Measurements from ENCODE around the gene RASL11B. TPM values are rescaled to one million over a fixed set of nuclear protein-coding genes. Genes with fewer than 3 reads are reported as not detected.

The RASL11B gene
- polyA plus RNA-seq, 1 donor (not counting 4 experiments of a cell fraction or from before 2014, with no cell fraction given) = 1.4 TPM

DNA sequence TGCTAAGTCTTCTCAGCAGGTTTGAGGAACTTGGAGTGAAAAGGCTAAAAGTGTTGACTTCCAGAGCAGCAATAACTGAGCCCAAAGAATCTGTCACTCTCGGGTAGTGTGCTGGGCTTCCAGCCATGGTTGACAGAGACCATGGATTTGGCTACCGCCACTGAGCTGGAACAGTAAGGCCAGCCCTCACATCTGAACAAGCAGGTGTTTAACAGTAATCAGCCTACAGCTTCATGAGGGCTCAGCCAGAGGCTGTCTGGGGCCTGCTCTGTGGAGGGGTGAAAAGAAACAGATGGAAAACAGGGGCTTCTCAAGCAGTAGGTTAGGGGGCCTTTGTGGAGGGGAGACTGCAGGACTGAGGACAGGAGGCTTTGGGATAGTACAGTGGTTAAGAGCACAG is 14.9 kb downstream of the RASL11B start:
- FAIRE-seq = no peak
- H3K79me2 ChIP-seq (ENCODE audit: control insufficient read depth, insufficient read depth, low read length) = no peaks in the 10 kb centered on the region

DNA sequence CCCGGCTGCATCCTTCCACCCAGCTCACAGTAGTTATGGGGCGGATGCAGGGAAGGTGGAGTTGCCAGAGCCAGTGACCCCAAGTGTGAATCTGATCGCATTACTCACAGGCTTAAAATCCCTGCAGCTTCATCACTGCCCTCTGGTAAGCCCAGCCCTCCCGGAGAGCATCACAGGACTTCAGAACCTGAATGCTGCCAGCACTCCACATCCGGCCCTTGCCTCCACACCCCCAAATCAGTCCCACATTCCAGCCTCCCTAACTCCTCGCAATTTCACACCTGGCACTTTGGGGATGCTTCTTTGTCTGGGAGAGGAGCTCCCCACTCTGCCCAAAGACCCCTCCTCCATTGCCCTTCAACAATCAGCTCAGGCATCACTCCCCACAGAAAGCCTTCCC is 15.6 kb downstream of the RASL11B start:
- Histone ChIP-seq H3K27me3 (ENCODE audit: control insufficient read depth, extremely low read depth, insufficient read depth, low read length) (no peaks in the 10 kb centered on the region), H3K36me3 (ENCODE audit: control insufficient read depth in 2 of 2, extremely low read depth in 1 of 2, insufficient read depth in 2 of 2, low read length in 2 of 2) (no peaks in the 10 kb centered on the region), H3K27ac (ENCODE audit: control insufficient read depth, insufficient read depth, low read length) (no peak overlapping the region), H3K9ac (ENCODE audit: control insufficient read depth, extremely low read depth, insufficient read depth, low read length) (no peak overlapping the region), H3K4me3 (ENCODE audit: control insufficient read depth in 2 of 3, extremely low read depth in 1 of 3, insufficient read depth in 2 of 3, low read depth in 1 of 3, low read length in 3 of 3) (no peak overlapping the region), H3K4me2 (ENCODE audit: control insufficient read depth, extremely low read depth, insufficient read depth, low read depth, low read length) (no peak overlapping the region), H2AFZ (ENCODE audit: control insufficient read depth, low read length) (no peak overlapping the region), H3K4me1 (ENCODE audit: control insufficient read depth, extremely low read depth, insufficient read depth, low read length) (no peaks in the 10 kb centered on the region), H4K20me1 (ENCODE audit: control insufficient read depth, extremely low read depth, insufficient read depth, low read length) (no peaks in the 10 kb centered on the region), H3K9me1 (ENCODE audit: control insufficient read depth, extremely low read depth, insufficient read depth, low read length) (no peaks in the 10 kb centered on the region), H3K79me2 (ENCODE audit: control insufficient read depth, insufficient read depth, low read length) (no peaks in the 10 kb centered on the region), H3K9me3 (ENCODE audit: control insufficient read depth, low read depth, low read length) (no peaks in the 10 kb centered on the region)
- dilution Hi-C loops (cut with MboI; ENCODE audit: extremely low pct_ligation_motif_present, low sequenced_read_pairs) = no loop called here
- no peak for FAIRE-seq
- no peak for DNase-seq (ENCODE audit: low read depth, low spot score)
- TF ChIP-seq, protein P1, sequence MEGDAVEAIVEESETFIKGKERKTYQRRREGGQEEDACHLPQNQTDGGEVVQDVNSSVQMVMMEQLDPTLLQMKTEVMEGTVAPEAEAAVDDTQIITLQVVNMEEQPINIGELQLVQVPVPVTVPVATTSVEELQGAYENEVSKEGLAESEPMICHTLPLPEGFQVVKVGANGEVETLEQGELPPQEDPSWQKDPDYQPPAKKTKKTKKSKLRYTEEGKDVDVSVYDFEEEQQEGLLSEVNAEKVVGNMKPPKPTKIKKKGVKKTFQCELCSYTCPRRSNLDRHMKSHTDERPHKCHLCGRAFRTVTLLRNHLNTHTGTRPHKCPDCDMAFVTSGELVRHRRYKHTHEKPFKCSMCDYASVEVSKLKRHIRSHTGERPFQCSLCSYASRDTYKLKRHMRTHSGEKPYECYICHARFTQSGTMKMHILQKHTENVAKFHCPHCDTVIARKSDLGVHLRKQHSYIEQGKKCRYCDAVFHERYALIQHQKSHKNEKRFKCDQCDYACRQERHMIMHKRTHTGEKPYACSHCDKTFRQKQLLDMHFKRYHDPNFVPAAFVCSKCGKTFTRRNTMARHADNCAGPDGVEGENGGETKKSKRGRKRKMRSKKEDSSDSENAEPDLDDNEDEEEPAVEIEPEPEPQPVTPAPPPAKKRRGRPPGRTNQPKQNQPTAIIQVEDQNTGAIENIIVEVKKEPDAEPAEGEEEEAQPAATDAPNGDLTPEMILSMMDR (optimal IDR thresholded peaks at IDR 0.05 in 1 of 3, IDR thresholded peaks at IDR 0.05 in 1 of 3, conservative IDR thresholded peaks at IDR 0.05 in 1 of 3; ENCODE audit: extremely low read depth in 1 of 3, insufficient read depth in 2 of 3, low read length in 3 of 3) = no peak
- TF ChIP-seq EZH2 (IDR thresholded peaks at IDR 0.05; ENCODE audit: low read length) = no peak

More for the DNA sequence above, 14.9 kb downstream of the RASL11B start:
- Histone ChIP-seq H2AFZ (ENCODE audit: control insufficient read depth, low read length) (no peak overlapping the region), H3K9me1 (ENCODE audit: control insufficient read depth, extremely low read depth, insufficient read depth, low read length) (no peaks in the 10 kb centered on the region), H3K4me3 (ENCODE audit: control insufficient read depth in 2 of 3, extremely low read depth in 1 of 3, insufficient read depth in 2 of 3, low read depth in 1 of 3, low read length in 3 of 3) (no peak overlapping the region), H3K36me3 (ENCODE audit: control insufficient read depth in 2 of 2, extremely low read depth in 1 of 2, insufficient read depth in 2 of 2, low read length in 2 of 2) (no peaks in the 10 kb centered on the region), H3K4me2 (ENCODE audit: control insufficient read depth, extremely low read depth, insufficient read depth, low read depth, low read length) (no peak overlapping the region), H4K20me1 (ENCODE audit: control insufficient read depth, extremely low read depth, insufficient read depth, low read length) (no peaks in the 10 kb centered on the region), H3K4me1 (ENCODE audit: control insufficient read depth, extremely low read depth, insufficient read depth, low read length) (no peaks in the 10 kb centered on the region), H3K9me3 (ENCODE audit: control insufficient read depth, low read depth, low read length) (no peaks in the 10 kb centered on the region), H3K27ac (ENCODE audit: control insufficient read depth, insufficient read depth, low read length) (no peak overlapping the region), H3K27me3 (ENCODE audit: control insufficient read depth, extremely low read depth, insufficient read depth, low read length) (no peaks in the 10 kb centered on the region), H3K9ac (ENCODE audit: control insufficient read depth, extremely low read depth, insufficient read depth, low read length) (no peak overlapping the region)
- no peak for TF ChIP-seq EZH2 (IDR thresholded peaks at IDR 0.05; ENCODE audit: low read length)
- TF ChIP-seq, protein P1 (optimal IDR thresholded peaks at IDR 0.05 in 1 of 3, IDR thresholded peaks at IDR 0.05 in 1 of 3, conservative IDR thresholded peaks at IDR 0.05 in 1 of 3; ENCODE audit: extremely low read depth in 1 of 3, insufficient read depth in 2 of 3, low read length in 3 of 3) = no peak
- DNase-seq (ENCODE audit: low read depth, low spot score) = no peak
- dilution Hi-C loops (cut with MboI; ENCODE audit: extremely low pct_ligation_motif_present, low sequenced_read_pairs) = no loop called here

All from keratinocyte (primary cell).